Stimulated activated CD4-positive, alpha-beta T cell treated with anti-CD3 and anti-CD28 coated beads, Interleukin-2, amount 100 ng/mL, for 48 hours (primary cell): Measurements from ENCODE around the gene FAIM2.
"Not testable (repeated sequence)": the region's sequence is repeated elsewhere in the genome, so short reads cannot be mapped to it uniquely, and the experiment has no call there.

Experiments used
- DNase-seq, 2 donors: peaks; one replicate each; pipeline ENCODE4 v3.0.0-alpha.2; 2020

Gene FAIM2

DNA sequence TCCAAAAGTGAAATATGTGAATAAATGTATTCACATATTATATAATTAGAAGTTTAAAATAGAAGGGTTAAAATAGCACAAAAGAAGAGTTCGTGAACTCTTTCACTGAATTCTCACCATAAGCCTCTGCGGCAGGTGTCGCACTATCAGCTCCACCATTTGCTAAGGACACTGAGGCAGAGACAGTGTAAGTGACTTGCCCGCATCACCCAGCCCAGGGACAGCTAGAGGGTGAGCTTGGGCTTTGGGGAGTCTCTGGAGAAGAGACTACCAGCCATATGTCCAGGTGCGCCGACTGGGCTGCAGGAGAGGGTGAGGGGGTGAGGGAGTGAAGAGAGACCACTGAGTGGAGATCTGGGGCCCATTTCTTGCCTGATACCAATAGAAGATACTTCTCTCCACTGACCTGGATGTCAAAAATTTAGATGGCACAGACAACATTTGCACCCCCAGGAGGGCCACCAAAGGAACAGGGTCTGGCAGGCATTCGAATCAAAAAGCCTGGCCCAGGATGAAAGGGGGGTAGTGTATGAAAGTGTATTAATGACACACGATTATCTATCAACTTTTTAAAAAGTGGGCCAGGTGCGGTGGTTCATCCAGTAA lies 28.5 kb downstream of the FAIM2 start:
- no peak for DNase-seq

DNA sequence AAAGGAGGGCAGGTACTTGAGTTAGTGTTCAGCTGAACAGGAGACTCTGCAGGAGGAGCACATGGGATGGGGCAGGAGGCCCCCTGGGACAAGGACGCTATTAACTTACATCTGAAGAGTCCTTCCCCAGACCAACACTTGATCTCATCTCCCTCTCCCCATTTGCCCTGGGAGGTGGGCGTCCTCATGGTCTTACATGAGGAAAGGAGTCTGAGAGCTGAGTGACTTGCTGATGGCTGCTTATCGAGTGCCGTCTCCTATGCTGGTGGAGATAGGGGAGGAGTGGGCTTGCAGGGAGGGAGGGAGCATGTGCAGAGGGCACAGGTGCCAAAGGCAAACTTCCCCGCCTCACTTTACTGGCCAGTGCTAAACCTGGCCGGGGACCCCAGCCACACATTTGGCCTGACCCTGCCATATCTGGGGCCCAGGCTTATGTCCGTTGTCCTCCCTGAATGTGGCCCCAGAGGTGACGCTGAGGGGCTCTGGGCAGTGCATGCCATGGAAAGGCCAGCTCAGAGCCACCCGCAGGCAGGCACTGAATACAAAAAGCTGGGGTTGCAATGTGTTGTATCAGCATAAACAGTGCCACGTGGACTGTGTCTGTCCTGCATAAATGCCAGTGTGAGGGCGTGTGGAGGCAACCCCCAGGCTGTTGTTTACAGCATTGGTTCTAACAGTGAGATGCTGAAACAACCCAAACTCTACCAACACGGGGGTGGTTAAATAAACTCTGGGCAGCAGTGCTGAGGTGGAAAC lies 29.4 kb downstream of the FAIM2 start:
- no peak for DNase-seq

DNA sequence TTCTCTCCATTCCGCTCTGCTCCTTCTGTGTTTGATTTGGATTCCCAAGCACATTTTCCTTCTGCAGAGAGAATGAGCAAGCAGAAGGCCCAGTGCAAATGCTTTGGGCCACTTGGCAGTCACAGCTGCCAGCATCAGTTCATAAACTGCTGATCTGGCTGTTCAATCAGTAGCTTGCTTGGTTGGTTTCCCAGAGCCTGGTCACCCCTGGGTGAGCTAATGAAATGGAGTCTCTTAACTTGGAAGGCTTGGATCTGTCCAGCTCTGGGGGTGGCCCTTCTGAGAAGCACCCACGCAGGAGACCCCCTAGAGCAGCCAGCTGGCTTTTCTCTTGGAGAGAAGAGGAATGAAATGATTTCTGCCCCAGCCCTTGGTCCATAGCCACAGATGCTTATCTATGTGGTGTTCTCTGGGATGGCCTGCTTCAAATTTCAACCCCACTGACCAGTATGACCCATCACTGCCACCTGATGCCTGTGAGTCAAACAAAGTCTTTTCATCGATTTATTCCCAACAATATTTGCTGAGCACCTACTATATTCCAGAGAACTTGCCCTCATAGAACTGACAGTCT lies 30.3 kb downstream of the FAIM2 start:
- DNase-seq: no peak

DNA sequence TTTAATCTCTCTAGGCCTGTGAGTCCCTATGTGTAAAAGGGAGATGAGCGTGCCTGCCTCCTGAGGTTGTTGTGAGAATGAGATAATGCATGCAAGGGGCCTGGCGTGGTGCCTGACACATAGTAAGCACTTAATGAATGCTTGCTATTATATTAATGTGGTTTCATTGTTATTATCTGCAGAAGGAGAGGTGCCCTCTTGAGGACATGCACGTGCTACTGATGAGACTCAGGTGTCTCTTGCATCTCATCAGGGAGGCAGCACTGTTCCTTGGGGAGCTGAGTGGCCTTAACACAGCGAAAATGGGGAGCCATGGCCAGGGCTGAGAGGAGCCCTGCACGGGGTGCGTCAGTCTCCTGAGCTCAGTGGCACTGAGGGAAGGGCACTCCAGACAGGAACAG lies 30.9 kb downstream of the FAIM2 start:
- no peak for DNase-seq

DNA sequence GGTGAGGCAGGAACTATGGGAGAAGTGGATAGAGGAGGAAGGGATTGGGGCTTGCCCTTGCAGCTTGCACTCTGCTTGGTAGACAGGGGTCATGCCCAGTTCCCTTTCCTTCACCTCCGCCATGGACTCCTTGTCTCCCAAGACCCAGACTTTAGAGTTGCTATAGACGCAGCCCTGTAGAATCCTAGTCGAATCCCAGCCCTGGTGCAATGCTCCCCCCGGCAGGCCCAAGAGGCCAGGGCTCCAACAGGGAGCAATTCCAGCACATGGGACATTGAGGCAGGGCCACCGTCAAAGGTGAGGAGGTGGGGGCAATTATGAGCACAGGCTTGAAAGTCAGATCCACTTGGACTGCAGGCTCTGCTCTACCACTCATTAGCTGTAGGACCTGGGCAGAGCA lies 31.3 kb downstream of the FAIM2 start:
- DNase-seq: no peak

GRCh38 chr12:49871811-49872251 lies 31.9 kb downstream of the FAIM2 start:
- not testable (repeated sequence) for DNase-seq

DNA sequence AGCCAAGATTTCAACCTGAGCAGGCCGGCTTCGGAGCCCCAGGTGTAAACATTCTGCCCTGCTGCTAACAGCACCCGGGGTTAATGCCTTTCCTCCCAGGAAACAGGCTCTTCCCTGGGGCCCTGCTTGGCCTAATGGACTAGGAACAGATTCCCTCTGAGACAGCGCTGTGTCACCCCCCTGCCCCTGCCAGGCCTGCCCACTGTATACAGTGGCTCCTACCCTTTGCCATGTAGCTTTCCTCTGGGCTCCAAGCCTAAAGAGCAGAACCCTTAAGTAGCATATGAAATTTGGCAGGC lies 32.5 kb downstream of the FAIM2 start:
- DNase-seq: no peak

DNA sequence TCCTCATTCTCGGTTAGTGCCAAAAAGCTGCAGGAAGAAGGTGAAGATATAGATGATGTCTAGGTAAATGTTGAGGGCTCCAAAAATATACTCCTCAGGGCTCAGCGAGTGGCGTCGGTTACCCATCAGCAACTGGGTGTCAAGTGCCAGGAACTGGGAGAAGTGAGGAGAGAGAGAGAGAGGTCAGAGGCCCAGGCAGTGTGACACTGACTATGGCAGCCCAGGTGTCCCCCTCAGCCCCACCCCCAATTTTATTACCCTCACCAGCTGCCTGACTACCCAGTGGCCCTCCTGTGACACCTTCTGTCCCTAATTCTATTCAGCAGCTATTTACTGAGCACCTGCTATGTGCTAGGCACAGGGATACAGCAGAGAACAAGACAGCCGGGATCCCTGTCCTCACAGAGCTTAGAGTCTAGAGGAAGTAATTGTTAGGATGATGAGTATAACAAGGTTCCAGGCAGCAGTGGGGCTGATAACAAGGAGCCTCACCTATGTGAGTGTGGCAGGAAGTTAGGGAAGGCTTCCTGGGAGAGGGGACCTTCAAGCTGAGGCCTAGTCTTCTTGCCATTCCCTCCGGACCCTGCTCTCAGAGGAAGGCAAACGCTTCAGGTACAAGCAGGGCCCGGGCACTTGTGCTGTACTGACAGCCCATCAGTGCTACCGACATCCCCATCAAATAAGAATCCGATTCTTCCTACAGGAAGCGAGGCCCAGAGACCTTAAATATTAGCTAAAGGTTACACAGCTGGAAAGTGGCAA lies 33.0 kb downstream of the FAIM2 start:
- no peak for DNase-seq

DNA sequence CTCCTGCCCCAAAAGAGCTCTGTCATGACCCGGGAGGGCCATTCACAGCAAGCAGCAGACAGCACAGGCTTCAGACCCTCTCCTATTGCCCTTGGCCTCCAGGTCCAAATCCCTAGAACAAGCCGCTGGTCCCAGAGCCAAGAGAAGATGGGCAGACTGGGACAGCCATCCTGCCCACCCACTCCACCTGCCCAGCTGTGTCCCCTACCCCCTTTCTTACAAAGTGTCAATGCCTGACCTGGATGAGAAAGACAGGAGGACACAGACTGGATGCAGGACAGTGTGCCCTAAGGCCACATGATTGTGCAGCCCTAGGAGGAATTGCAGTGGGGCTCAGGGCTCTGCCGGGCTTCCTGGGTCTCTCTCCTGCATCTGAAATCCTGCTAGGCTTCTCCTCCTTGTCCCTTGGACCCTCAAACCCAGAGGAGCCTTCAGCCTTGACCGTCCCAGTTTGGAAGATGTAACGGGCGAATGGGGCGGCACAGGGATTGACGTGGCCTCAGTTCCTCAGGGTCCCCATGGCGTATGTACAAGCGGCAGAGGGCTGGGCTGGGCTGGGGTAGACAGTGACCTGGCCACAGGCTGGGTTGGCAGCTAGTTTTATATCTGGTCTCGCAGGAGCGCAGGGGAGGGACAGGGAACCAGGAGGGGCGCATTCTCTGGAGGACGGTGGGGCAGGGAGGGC lies 33.7 kb downstream of the FAIM2 start:
- no peak for DNase-seq

DNA sequence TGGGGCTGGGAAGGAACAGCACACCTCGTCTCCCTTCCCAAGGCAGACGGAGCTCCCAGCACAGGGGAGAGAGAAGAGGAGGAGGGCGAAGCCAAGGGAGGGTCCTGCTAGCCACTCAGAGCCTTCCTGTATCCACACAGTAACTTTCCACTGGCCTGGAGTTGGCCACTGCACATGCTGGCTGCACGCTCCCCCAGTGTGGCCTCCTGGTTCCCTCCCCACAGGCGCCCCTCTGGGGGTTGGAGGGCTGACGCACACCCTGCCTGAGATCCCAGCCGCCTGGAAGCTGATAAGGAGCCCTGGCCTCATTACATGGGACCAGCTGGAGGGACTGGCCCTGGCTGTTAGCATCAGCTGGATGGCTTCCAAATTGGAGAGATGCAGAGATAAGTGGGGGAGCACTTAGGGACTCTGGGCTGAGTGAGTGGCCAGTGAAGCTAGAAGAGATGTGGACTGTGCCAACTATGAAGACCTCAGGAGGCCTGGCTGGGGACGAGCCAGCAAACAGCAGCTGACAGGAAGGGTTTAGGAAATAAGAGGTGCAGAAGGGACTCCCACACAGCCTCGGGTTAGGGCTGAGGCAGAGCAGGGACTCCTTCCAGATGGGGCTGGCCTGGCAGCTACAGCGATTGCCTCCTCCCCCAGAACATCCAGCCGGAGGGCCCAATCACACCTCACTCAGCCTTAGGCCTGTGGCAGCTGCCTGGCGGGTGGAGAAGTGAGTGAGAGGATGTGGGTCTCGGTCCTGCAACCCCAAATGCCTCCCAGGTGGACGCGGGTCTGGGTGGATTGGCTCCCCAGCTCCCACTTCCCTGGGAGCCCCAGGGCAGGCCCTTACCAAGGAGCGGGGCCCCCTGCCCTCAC lies 34.5 kb downstream of the FAIM2 start:
- DNase-seq: no peak

DNA sequence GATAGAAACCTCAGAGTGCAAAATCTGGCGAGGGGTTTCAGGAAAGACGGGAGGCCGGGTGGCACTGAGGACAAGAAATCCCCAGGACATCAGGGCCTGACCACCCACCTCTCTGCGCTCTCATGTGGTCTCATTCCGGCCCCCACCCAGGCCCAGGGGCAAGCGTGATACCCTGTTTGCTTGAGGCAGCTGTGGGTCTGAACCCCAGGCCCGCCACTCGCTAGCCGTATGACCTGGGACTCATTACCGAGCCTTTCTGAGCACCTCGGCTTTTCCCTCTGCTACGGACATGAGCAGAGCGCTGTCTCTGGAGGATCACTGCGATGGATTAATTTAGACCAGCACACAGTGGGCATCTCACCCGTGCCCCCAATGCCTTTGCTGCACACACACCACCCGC lies 35.3 kb downstream of the FAIM2 start:
- DNase-seq: no peak

- no peak for DNase-seq
Observed at GRCh38 chr12:49867570-49868341, 35.9 kb downstream of the FAIM2 start.

- peak; percentile 80 to 83 for DNase-seq
Observed at GRCh38 chr12:49866859-49867569, 36.7 kb downstream of the FAIM2 start.

DNA sequence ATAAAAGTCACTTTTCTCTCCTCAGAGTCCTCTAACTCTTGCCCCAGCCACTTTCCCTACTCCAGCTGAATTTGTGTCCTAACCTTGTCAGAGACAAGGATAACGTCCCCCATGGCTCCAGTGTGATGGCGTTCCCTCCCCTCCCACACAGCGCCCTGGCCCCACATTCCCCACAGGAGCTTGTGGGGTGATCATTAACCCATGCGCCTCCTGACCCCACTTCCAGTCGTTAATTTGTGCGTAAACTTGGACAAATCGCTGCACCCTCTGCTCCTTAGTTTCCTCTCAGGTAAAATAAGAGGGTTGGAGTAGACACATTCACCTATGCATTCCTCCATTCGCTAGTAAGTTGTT lies 37.9 kb downstream of the FAIM2 start:
- DNase-seq: no peak

DNA sequence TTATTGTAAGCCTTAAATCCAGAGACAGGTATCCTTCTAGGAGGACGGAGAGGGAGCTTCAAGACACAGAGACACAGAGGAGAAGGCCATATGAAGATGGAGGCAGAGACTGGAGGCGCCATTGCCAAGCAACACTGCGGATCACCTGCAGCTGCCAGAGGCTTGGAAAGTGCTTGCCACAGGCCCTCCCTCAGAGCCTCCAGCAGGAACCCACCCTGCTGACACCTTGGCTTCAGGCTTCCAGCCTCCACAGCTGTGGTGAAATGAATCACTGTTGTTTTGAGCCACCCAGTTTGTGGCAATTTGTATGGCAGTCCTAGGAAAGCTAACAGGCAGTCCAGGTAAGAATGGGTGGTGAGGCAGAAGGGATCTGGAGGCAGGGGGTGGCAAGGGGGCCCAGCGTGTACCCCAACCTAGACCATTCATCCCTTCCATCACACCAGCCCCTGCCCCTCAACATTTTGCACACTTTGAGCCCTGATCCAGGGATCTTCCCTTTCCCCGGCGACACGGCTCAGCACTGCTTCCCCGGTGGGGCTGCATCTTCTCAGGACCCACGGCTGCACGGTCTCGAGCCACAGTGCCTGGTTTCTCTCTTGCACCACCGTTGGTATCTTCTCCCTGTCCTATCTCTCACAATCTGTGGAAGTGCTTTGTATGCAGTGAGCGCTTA lies 38.5 kb downstream of the FAIM2 start:
- DNase-seq: no peak

- no peak for DNase-seq
Observed at GRCh38 chr12:49864798-49865090, 39.0 kb downstream of the FAIM2 start.

DNA sequence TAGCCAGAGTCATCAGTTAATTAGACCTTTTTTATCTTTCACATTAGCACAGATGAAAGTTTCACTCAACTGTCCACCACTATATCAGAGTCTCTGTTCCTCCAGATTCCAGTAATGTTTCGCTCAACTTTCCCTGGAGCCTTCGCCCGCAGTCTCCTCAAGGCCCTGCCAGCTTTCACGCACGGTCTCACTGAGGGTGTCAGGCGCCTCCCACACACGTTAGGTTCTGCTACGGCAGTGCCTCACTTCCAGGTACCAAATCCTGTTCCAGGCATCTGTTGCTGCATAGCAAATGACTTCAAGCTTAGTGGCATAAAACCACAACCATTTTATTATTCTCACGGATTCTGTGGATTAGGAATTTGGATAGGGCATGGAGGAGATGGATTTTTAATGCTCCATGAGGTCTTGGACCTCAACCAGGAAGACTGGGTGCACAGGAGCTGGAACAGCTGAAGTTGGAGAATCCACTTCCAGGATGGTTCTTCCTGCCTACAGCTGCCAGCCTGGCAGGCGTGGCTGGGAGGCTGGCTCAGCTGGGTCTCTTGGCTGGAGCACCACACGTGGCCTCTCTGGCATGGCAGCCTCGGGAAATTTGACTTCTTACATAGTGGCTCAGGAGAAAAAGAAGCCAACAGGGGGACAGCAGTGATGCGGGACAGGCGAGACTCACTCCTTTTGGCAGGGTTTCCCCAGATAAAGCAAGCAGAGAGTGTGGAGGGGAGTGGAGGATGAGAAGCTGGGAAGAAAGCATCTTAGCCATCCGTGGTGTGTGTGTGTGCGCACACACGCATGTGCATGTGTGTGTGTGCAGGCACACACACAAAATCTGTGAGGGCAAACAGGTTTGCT lies 39.5 kb downstream of the FAIM2 start:
- no peak for DNase-seq

GRCh38 chr12:49860921-49861320 lies 42.8 kb downstream of the FAIM2 start:
- not testable (repeated sequence) for DNase-seq

GRCh38 chr12:49855890-49856289 lies 47.8 kb downstream of the FAIM2 start:
- DNase-seq: not testable (repeated sequence)
